NCI-H1436 (cell line): ENCODE measurements around the gene CDC20.
"Not testable (repeated sequence)": the region's sequence is repeated elsewhere in the genome, so short reads cannot be mapped to it uniquely, and the experiment has no call there.

Source experiments
- DNase-seq: peaks from one replicate; lab custom pipeline; 2025; lab: John Stamatoyannopoulos, UW

CDC20 gene

DNA sequence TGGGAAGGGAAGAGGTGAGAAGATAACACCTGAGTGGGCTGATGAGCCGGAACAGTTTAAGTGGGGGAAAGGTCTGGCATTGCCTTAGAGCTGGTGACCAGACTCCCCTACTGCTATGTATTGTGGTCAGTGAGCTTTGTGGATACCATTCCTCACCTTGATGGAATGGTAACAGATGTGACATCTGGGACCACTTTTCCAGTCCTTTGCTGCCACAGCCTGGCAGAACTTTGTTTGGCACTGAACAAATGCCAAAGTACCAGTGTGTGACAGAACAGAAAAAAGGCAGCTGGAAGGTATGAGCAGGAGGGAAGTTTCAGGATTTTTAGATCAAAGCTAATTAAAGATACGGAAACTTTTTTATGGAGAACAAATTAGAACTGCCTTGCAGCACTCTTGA, 24.7 kb downstream of the CDC20 start:
- no peak for DNase-seq

- DNase-seq = no peak
Observed at GRCh38 chr1:43386676-43387075, 27.9 kb downstream of the CDC20 start.

DNA sequence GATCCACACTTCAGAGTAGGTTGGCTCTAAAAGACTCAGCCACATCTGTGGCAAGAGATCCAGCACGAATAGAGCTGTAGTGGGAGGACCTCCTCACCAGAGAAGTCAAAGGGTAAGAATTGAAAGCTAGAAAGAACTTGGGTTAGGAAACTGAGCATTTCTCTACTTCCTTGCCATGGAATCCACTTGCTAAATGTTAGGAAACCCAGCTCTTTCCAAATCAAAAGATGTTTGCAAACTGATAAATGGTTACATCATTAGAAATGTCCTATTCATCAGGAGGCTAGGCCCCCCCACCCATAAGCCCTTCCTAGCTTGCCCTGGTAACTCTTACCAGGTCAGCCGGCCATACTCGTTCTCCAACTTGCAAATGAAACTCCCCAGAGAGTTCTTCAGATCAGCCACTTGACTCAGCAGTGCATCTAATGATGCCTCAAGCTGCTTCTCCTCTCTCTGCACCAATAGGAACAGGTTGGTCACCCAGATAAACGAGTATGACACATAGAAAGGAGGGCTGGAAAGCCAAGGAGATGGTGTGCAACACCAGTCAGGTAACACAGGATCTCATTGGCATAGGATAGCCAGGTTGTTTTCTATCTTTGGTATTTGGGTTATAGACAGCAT, 29.3 kb downstream of the CDC20 start:
- no peak for DNase-seq

DNA sequence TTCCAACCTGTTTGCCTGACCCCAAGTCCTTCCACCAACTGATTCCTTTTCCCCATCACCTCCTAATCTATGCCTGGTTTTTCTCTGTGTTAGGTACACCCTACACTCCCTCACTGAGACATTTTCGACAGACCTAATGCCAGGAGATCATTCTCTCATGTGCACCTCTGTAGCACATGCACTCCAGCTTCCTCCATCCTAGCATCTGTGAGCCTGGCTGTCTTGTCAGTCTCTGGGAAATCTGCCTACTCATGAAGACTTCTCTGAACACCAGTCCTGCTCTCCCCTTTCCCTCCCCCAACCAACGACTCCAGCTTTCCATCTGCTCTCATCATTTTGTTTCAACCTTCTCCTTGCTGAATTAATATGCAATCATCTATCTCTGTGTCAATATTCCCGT, 29.8 kb downstream of the CDC20 start:
- DNase-seq = no peak

DNA sequence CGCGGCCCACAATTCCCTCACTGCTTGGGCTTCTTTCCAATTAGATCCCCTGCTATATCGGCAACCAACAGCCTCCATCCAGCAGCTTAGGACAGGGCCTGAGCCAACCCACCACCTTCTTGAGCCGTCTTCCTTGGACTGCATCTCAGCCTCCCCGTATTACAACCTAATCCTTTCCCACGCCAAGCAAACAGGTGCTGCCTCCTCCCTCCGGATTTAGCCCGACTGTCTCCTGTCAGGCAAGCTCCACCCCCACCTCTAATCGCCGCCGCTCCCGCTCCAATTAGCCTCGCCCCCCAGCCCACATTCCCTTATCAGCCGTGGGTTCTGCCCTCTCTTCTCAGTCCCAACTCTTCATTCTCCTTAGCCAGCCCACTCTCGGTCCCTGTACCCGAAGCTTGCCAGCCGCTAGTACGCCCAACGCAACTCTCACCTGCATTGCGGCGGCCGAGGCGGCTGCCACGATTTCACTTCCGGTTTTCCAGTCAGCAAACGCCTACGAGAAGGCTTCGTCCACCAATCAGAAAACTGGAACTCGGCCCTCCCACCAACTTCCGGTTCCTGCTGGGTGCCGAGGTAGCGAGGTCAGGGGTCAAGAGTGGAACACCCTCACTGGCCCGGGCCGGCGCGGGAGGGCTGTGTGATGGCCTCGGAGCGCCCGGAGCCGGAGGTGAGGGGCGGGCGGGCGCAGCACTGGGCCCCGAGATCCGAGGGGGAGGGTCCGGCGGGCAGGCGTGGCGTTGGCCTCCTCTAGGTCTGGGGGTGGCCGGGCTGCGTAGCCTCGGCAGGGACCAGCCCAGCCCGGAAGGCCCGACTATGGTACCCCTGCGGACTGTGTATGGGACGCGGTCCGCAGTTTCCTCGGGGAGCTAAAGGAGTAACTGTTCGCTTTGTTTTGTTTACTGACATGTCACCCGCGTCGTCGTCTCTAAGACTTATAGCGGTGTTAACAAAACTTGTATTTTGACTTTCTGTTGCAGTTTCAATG, 30.8 kb downstream of the CDC20 start, which contains the start of the genes MED8 and SZT2:
Gene MED8 (minus strand): TSS at position 475 of the 988 bp plus-strand sequence. CDS start 36 bp downstream, at position 439.
Gene SZT2 (plus strand): TSS at position 574 of the 988 bp plus-strand sequence. CDS start 70 bp downstream, at position 644.
- DNase-seq = peak; percentile 91

DNA sequence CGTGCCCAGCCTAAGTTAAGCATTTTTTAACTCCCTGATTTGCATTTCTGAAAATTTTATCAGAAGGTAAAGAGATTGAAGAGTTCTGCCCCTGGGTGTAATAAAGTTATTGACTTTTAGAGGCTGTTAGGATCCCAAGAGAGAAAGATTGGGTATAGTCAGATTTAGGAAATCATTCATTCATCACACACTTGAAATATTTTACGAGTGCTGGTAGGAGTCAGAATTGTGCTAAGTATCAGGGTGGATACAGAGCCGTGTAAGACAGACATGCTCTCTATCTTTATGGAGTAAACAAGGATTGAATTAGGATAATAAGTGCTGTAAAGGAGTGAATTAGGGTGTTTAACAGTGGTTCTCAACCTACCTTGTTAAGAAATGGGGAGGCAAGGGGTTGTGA, 33.9 kb downstream of the CDC20 start:
- no peak for DNase-seq

DNA sequence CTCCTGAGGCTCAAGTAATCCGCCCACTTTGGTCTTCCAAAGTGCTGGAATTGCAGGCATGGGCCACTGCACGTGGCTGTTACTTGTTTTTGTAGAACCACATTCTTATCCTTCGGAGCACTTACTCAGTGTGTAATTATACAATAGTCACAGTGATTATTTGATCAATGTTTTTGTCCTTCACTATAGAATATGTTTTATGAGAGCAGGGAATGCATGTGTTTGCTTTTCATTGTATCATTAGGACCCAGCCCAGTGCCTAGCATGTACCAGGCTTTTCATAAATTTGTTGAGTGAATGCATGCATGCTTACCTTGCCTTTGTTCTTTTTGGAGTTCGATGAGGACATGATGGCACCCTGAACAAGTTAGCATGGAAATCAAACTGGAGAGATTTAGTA, 36.7 kb downstream of the CDC20 start:
- no peak for DNase-seq

- no peak for DNase-seq
Observed at GRCh38 chr1:43396059-43396458, 37.3 kb downstream of the CDC20 start.

DNA sequence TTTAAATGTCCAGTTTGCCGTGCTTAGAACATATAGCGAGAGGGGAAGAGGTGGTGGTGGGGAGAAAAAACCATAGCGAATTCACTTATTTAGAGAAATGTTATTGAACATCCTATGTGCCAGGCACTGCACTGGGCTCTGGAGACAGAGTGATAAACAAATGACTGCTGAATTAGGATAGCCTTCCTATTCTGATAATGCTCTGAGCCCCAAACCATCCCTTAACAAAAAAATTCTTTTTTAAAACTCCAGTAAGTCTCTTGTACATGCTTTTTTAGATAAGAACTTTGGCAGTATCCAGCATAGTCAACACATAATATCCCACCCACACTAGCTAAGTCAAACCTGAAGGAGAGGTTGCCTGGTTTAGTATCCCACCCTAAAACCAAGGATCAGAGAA, 39.4 kb downstream of the CDC20 start:
- no peak for DNase-seq

- DNase-seq = not testable (repeated sequence)
Observed at GRCh38 chr1:43400441-43400840, 41.7 kb downstream of the CDC20 start.

DNA sequence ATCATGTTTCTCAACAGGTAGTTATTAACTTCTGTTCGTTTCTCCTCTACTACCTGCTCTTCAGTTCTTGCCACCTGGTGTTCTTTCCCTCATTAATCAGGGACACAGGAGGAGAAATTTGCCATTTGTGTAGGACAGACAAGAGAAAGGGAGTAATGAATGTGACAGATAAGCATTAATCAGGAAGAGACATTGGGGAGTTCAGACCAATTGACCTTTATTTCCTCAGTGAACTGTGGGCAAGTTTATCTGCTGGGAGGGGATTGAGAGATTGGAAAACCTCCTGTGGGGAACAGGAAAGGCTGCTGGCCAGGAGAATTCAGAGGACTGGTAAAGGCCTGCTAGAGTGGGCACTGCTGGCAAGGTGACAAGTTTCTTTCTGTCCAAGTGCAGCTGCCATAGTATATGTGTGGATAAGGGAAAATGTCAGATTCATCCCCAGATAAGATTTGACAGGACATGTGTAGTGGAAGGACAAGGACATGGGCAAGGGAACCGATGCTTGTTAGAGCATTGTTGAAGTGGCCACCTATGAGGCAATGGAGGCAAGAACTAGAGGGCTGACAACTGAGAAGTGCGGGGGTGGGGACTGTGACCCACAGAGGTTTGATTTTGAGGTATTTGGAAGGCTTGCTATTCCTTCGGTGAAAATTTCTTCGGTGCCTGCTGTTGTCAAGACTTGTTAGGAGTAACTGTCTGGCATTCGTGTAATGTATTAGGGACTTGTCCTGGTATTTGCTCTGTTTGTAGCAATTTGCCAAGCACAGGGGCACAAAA, 43.5 kb downstream of the CDC20 start:
- no peak for DNase-seq

GRCh38 chr1:43404353-43404752, 45.6 kb downstream of the CDC20 start:
- DNase-seq = no peak

GRCh38 chr1:43405219-43405875, 46.6 kb downstream of the CDC20 start:
- DNase-seq = no peak

DNA sequence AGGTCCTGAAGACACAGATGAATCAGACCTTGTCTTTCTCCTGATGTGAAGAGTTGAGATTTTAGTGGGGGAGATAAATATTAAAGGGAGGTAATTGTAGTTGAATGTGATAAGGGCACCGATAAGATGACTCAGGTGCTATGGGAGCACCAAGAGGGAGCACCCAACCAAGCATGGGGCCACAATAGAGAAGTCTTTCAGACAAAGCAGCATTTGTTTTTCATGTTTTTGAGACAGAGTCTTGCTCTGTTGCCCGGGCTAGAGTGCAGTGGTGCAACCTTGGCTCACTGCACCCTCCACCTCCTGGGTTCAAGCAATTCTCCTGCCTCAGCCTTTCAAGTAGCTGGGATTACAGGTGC, 47.1 kb downstream of the CDC20 start:
- DNase-seq = no peak

GRCh38 chr1:43410571-43410970, 51.8 kb downstream of the CDC20 start:
- no peak for DNase-seq
